HepG2 (cell line): ENCODE results near the gene CTXN1. TPM values are rescaled to one million over a fixed set of nuclear protein-coding genes. Genes with fewer than 3 reads are reported as not detected.
A peak's percentile ranks its signal among the peaks of the same experiment; 100 is the strongest.

Source experiments
- AGO2 ChIP-seq: fragments of 200-400 bp; formaldehyde crosslinking; optimal IDR thresholded peaks from 2 replicates; pipeline ENCODE3; 2017; ENCODE audit warnings: mild to moderate bottlenecking, low read depth, low read length, moderate library complexity
- ARNTL ChIP-seq: sonication (generic); formaldehyde crosslinking; IDR thresholded peaks from 2 replicates; pipeline ENCODE4 v1.4.0; 2020; ENCODE audit warnings: mild to moderate bottlenecking, missing genetic modification reagents
- CCDC6 ChIP-seq: sonication (generic); formaldehyde crosslinking; IDR thresholded peaks from 2 replicates; pipeline ENCODE4 v1.8.1; 2022; ENCODE audit warnings: mild to moderate bottlenecking, missing genetic modification reagents, moderate library complexity
- CTCF ChIP-seq: sonication (generic); formaldehyde crosslinking; IDR thresholded peaks from 2 replicates; pipeline ENCODE4 v1.5.0; 2020; ENCODE audit warnings: mild to moderate bottlenecking, missing genetic modification reagents, moderate library complexity
- IKZF4 ChIP-seq: sonication (generic); formaldehyde crosslinking; IDR thresholded peaks from 2 replicates; pipeline ENCODE4 v1.5.1; 2020; ENCODE audit warnings: borderline replicate concordance, mild to moderate bottlenecking, low read depth, missing genetic modification reagents; ENCODE audit errors: not compliant biosample characterization
- KLF12 ChIP-seq: sonication (generic); formaldehyde crosslinking; IDR thresholded peaks from 2 replicates; pipeline ENCODE4 v1.4.0; 2020; ENCODE audit warnings: missing genetic modification reagents, borderline replicate concordance
- PAX8 ChIP-seq: sonication (generic); formaldehyde crosslinking; IDR thresholded peaks from 2 replicates; pipeline ENCODE4 v1.8.0; 2022; ENCODE audit warnings: mild to moderate bottlenecking, missing genetic modification reagents, borderline replicate concordance
- POLR2A ChIP-seq, 2 experiments: IDR thresholded peaks; 2 replicates each; pipeline ENCODE4 v1.6.1; 2011; ENCODE audit warnings: low read depth in 2 of 2, low read length in 2 of 2, mild to moderate bottlenecking in 1 of 2, moderate library complexity in 1 of 2; ENCODE audit not compliant: insufficient read depth in 1 of 2
- PRDM4 ChIP-seq: sonication (generic); formaldehyde crosslinking; IDR thresholded peaks from 2 replicates; pipeline ENCODE4 v1.9.0; 2021; ENCODE audit warnings: missing genetic modification reagents, borderline replicate concordance
- RFXANK ChIP-seq: IDR thresholded peaks from 2 replicates; pipeline ENCODE4 v1.6.1; 2016
- SALL2 ChIP-seq: sonication (generic); formaldehyde crosslinking; IDR thresholded peaks from 2 replicates; pipeline ENCODE4 v1.8.1; 2023; ENCODE audit warnings: mild to moderate bottlenecking, missing genetic modification reagents, inconsistent platforms
- STAG1 ChIP-seq: sonication (generic); formaldehyde crosslinking; IDR thresholded peaks from 2 replicates; pipeline ENCODE4 v1.4.0; 2020; ENCODE audit warnings: missing genetic modification reagents
- SYNCRIP ChIP-seq: fragments of 200-400 bp; formaldehyde crosslinking; IDR thresholded peaks from 2 replicates; pipeline ENCODE4 v1.6.1; 2018; ENCODE audit warnings: mild to moderate bottlenecking, low read depth, low read length; ENCODE audit not compliant: insufficient read depth
- ZBTB33 ChIP-seq: sonication (generic); formaldehyde crosslinking; IDR thresholded peaks from 2 replicates; pipeline ENCODE4 v1.4.0; 2020; ENCODE audit warnings: missing genetic modification reagents
- ZNF18 ChIP-seq: sonication (generic); formaldehyde crosslinking; IDR thresholded peaks from 2 replicates; pipeline ENCODE4 v1.8.0; 2022; ENCODE audit warnings: mild to moderate bottlenecking, missing genetic modification reagents; ENCODE audit not compliant: insufficient replicate concordance
- ZNF20 ChIP-seq: sonication (generic); formaldehyde crosslinking; IDR thresholded peaks from 2 replicates; pipeline ENCODE4 v1.4.0; 2020; ENCODE audit warnings: mild to moderate bottlenecking, moderate library complexity, missing genetic modification reagents
- ZNF414 ChIP-seq: sonication (generic); formaldehyde crosslinking; IDR thresholded peaks from 2 replicates; pipeline ENCODE4 v1.5.0; 2020; ENCODE audit warnings: missing genetic modification reagents
- ZSCAN21 ChIP-seq: sonication (generic); formaldehyde crosslinking; IDR thresholded peaks from 2 replicates; pipeline ENCODE4 v1.8.0; 2022; ENCODE audit warnings: mild to moderate bottlenecking, missing genetic modification reagents, moderate library complexity, borderline replicate concordance
- ZSCAN22 ChIP-seq: sonication (generic); formaldehyde crosslinking; IDR thresholded peaks from 2 replicates; pipeline ENCODE4 v1.4.0; 2020; ENCODE audit warnings: mild to moderate bottlenecking, missing genetic modification reagents
- ZZZ3 ChIP-seq: sonication (generic); formaldehyde crosslinking; IDR thresholded peaks from 2 replicates; pipeline ENCODE4 v1.4.0; 2020; ENCODE audit warnings: missing genetic modification reagents, mild to moderate bottlenecking, borderline replicate concordance
- polyA plus RNA-seq, 8 experiments: library from polyadenylated mRNA; depleted of rRNA in 3 of 8; stranded (reverse) in 7 of 8; unstranded in 1 of 8; fragments of >200 nt; fragmentation: Illumina TruSeq in 4 of 8; extraction: Trizol in 4 of 8; gene quantifications; 2 replicates each; pipeline versions ENCODE4 v1.2.1 to v1.2.3, GENCODE V29; 2011 to 2016; ENCODE audit warnings: low read depth in 4 of 8, missing spikeins in 1 of 8, mixed read lengths in 1 of 8; ENCODE audit not compliant: insufficient read depth in 1 of 8
- total RNA-seq, 5 experiments: library from RNA; depleted of rRNA; stranded (reverse); fragments of >200 nt; fragmentation: Illumina TruSeq; extraction: Trizol; gene quantifications; 2 replicates each; pipeline ENCODE4 v1.2.3, GENCODE V29; 2016; ENCODE audit warnings: low read depth in 1 of 5

The CTXN1 gene
- total and polyA plus RNA-seq, 2 of the 13 experiments (the other 11 are each of a cell fraction or from before 2014, with no cell fraction given) = 0.11 TPM; not detected in 1

GRCh38 chr19:7970716-7971448 is 44.9 kb upstream of the CTXN1 start (continued):
- TF ChIP-seq SYNCRIP (no peak), AGO2 (peak; percentile 23), CTCF (CRISPR knock-in tag) (peak; percentile 83), ZZZ3 (CRISPR knock-in tag) (no peak), KLF12 (CRISPR knock-in tag) (no peak), PRDM4 (CRISPR knock-in tag) (no peak), STAG1 (CRISPR knock-in tag) (peak; percentile 74), ZSCAN22 (CRISPR knock-in tag) (no peak), ZNF414 (no peak), SALL2 (CRISPR knock-in tag) (no peak), ZSCAN21 (no peak), IKZF4 (CRISPR knock-in tag) (no peak), PAX8 (no peak), ZNF20 (CRISPR knock-in tag) (no peak), CCDC6 (CRISPR knock-in tag) (no peak), ZNF18 (CRISPR knock-in tag) (no peak), ARNTL (CRISPR knock-in tag) (no peak), POLR2A (IDR thresholded peaks at IDR 0.05; ENCODE audit: insufficient read depth in 1 of 2, low read depth in 2 of 2, low read length in 2 of 2) (0 out of 4 replicates have a peak, but pooled peaks of 1 of the 2 experiments have one; percentile 16), ZBTB33 (CRISPR knock-in tag) (peak; percentile 58; the same call in 1 of the 2 replicates), RFXANK (CRISPR knock-in tag) (no peak)
